ENCODE measurements around the gene POLR2I. TPM values are rescaled to one million over a fixed set of nuclear protein-coding genes. Genes with fewer than 3 reads are reported as not detected.

Gene POLR2I
- polyA plus RNA-seq, 3 donors: 21.2 to 73.9 (median 57.9) TPM

DNA sequence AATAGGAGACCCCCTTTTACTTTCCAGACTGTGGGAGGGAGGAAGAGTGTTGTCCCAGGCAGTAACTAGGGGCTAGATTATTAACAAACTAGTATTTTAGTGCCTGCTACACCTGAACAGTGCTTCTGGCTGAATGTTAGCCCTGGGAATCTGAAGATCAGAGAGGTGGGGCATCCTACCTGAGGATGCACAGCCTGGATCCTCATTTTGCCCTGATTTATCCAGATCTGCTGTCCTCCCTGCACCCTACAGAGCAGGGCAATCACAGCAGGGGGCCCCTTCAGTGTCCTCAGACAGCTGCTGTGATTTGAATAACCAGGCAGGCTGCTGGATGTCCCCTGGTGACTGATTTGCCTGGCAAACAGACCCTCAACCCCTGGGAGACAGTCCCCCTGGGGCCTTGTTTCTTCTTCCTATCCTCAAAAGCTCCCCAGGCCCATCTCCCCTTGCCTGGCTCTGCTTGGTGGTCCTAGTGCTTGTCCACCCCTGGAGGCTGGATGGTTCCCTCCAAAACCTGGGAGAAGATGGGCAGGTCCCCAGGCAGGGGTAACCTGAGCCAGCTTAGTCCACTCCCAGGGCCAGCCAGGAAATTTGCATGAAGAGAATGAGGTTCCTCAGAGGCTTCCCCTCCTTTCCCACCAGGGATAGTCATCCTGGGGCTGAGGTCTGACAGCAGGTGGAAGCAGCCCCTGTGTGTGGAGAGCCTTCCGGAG is 4.0 kb downstream of the POLR2I start, which contains the start of gene OVOL3:
Gene OVOL3 (plus strand): TSS at position 657 of the 713 bp plus-strand sequence. CDS start 60 bp downstream, outside the sequence.
- peaks cover 10% of the 10 kb centered on the region for H3K79me2 ChIP-seq (ENCODE audit: insufficient read depth, low read length)
- no peak for DNase-seq
- H2AFZ ChIP-seq (ENCODE audit: insufficient read depth, low read depth, low read length, poor library complexity, severe bottlenecking): no peak within 1 kb of the TSS
- H3K27me3 Mint-ChIP-seq (ENCODE audit: low read depth in 3 of 3): peaks cover 0 to 7% (median 0%) of the 10 kb centered on the region in 3 donors
- no CpG with 5 or more reads among the region's 1 CpG for WGBS (ENCODE audit: insufficient coverage)
- H3K4me2 ChIP-seq (replicated peaks; ENCODE audit: extremely low read depth, low read length, poor library complexity, severe bottlenecking): no peak within 1 kb of the TSS
- H3K4me1 ChIP-seq (ENCODE audit: control insufficient read depth in 1 of 2, insufficient read depth in 2 of 2, low read length in 2 of 2): peaks cover 16 to 20% of the 10 kb centered on the region in 2 donors
- H3K9me3 Mint-ChIP-seq: no peaks in the 10 kb centered on the region
- no peak within 1 kb of the TSS for H3K4me3 ChIP-seq (replicated peaks in 1 of 3; ENCODE audit: low read depth in 2 of 3, low read length in 3 of 3)
- TF ChIP-seq, protein P1, sequence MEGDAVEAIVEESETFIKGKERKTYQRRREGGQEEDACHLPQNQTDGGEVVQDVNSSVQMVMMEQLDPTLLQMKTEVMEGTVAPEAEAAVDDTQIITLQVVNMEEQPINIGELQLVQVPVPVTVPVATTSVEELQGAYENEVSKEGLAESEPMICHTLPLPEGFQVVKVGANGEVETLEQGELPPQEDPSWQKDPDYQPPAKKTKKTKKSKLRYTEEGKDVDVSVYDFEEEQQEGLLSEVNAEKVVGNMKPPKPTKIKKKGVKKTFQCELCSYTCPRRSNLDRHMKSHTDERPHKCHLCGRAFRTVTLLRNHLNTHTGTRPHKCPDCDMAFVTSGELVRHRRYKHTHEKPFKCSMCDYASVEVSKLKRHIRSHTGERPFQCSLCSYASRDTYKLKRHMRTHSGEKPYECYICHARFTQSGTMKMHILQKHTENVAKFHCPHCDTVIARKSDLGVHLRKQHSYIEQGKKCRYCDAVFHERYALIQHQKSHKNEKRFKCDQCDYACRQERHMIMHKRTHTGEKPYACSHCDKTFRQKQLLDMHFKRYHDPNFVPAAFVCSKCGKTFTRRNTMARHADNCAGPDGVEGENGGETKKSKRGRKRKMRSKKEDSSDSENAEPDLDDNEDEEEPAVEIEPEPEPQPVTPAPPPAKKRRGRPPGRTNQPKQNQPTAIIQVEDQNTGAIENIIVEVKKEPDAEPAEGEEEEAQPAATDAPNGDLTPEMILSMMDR (IDR thresholded peaks at IDR 0.05): no peak
- intact Hi-C loops (cut with micrococcal nuclease): loop anchor here (5.0 to 10.0 kb wide), 5 partner anchors 53 to 574 kb away; partner anchors contain the start of genes HCST (in 1 of the 2), HSPB6 (in 1 of the 2), NFKBID (in 1 of the 2) and PROSER3 (in 1 of the 2)
- no peak within 1 kb of the TSS for H3K27ac ChIP-seq (ENCODE audit: low read depth in 1 of 2, low read length in 2 of 2)
- H3K27ac Mint-ChIP-seq: no peak within 1 kb of the TSS
- no peaks in the 10 kb centered on the region for H3K9me3 ChIP-seq (replicated peaks in 1 of 2; ENCODE audit: control insufficient read depth in 1 of 2, insufficient read depth in 1 of 2, low read length in 2 of 2)
- H3K36me3 Mint-ChIP-seq: peaks cover 20 to 25% of the 10 kb centered on the region in 2 donors
- no peak within 1 kb of the TSS for H3K9ac ChIP-seq (ENCODE audit: insufficient read depth, low read length, poor library complexity, severe bottlenecking)
- H3K27me3 ChIP-seq (ENCODE audit: control insufficient read depth in 2 of 2, insufficient read depth in 2 of 2, low read length in 2 of 2): no peaks in the 10 kb centered on the region
- peaks cover 13% of the 10 kb centered on the region for H3K4me1 Mint-ChIP-seq
- no peaks in the 10 kb centered on the region for H4K20me1 ChIP-seq (ENCODE audit: insufficient read depth, low read length)
- H3K4me3 Mint-ChIP-seq: no peak within 1 kb of the TSS
- peaks cover 8 to 21% of the 10 kb centered on the region in 2 donors for H3K36me3 ChIP-seq (replicated peaks in 1 of 2; ENCODE audit: control insufficient read depth in 1 of 2, insufficient read depth in 2 of 2, low read length in 2 of 2)

DNA sequence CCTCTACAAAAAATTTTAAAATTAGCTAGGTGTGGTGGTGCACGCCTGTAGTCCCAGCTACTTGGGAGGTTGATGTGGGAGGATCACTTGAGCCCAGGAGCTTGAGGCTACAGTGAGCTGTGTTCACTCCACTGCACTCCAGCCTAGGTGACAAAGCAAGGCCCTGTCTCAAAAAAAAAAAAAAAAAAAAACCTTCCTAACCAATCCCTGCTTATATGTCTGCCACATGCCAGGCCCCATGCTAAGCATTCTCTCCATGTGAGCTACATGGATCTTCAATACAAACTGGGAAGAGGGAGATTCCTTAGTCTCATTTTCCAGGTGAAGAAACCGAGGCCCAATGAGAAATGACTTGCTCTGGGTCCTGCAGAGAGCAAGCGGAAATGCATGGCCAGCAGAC is 6.0 kb downstream of the POLR2I start:
- Mint-ChIP-seq H3K27me3 (ENCODE audit: low read depth in 3 of 3) (peaks cover 0 to 1% (median 0%) of the 10 kb centered on the region in 3 donors), H3K9me3 (no peaks in the 10 kb centered on the region), H3K27ac (no peak overlapping the region), H3K4me1 (peaks cover 3% of the 10 kb centered on the region), H3K36me3 (peaks cover 23 to 40% of the 10 kb centered on the region in 2 donors), H3K4me3 (no peak overlapping the region)
- no peaks in the 10 kb centered on the region for H3K27me3 ChIP-seq (ENCODE audit: control insufficient read depth in 2 of 2, insufficient read depth in 2 of 2, low read length in 2 of 2)
- H3K4me2 ChIP-seq (replicated peaks; ENCODE audit: extremely low read depth, low read length, poor library complexity, severe bottlenecking): no peak overlapping the region
- TF ChIP-seq, protein P1 (IDR thresholded peaks at IDR 0.05): no peak
- DNase-seq: no peak
- no peak overlapping the region for H3K27ac ChIP-seq (ENCODE audit: low read depth in 1 of 2, low read length in 2 of 2)
- H3K4me3 ChIP-seq (replicated peaks in 1 of 3; ENCODE audit: low read depth in 2 of 3, low read length in 3 of 3): no peak overlapping the region
- peaks cover 2 to 4% of the 10 kb centered on the region in 2 donors for H3K4me1 ChIP-seq (ENCODE audit: control insufficient read depth in 1 of 2, insufficient read depth in 2 of 2, low read length in 2 of 2)
- peaks cover 4% of the 10 kb centered on the region for H3K79me2 ChIP-seq (ENCODE audit: insufficient read depth, low read length)
- H2AFZ ChIP-seq (ENCODE audit: insufficient read depth, low read depth, low read length, poor library complexity, severe bottlenecking): no peak overlapping the region
- no peaks in the 10 kb centered on the region for H4K20me1 ChIP-seq (ENCODE audit: insufficient read depth, low read length)
- 92% methylated on average over 2 of the region's 3 CpGs for WGBS (ENCODE audit: insufficient coverage)
- H3K9ac ChIP-seq (ENCODE audit: insufficient read depth, low read length, poor library complexity, severe bottlenecking): no peak overlapping the region
- H3K36me3 ChIP-seq (replicated peaks in 1 of 2; ENCODE audit: control insufficient read depth in 1 of 2, insufficient read depth in 2 of 2, low read length in 2 of 2): peaks cover 20 to 39% of the 10 kb centered on the region in 2 donors
- intact Hi-C loops (cut with micrococcal nuclease): no loop called here
- no peaks in the 10 kb centered on the region for H3K9me3 ChIP-seq (replicated peaks in 1 of 2; ENCODE audit: control insufficient read depth in 1 of 2, insufficient read depth in 1 of 2, low read length in 2 of 2)
